SIG-M5 treated with dmso at 0.1 percent for 504 hours (cell line): ENCODE data around the gene ST3GAL3.

ENCODE experiments used
- DNase-seq: peaks from one replicate; lab custom pipeline; 2025; ENCODE audit not compliant: unreplicated experiment; lab: John Stamatoyannopoulos, UW

Gene ST3GAL3

GRCh38 chr1:43977376-43978263 is 270.3 kb downstream of the ST3GAL3 start:
- peak; percentile 4 for DNase-seq

- DNase-seq, result peak; percentile 10
These were observed 270.9 kb downstream of the ST3GAL3 start for GRCh38 chr1:43978264-43978550.

- no peak for DNase-seq
These were observed 271.4 kb downstream of the ST3GAL3 start, which contains the start of gene B4GALT2 for GRCh38 chr1:43978551-43979260. Gene B4GALT2, plus strand, starts transcription at chr1:43979210. Its CDS starts 1,951 bp downstream, at chr1:43981161.

- DNase-seq, result no peak
These were observed 271.9 kb downstream of the ST3GAL3 start for GRCh38 chr1:43979261-43979527.

GRCh38 chr1:43979528-43980254 is 272.4 kb downstream of the ST3GAL3 start:
- DNase-seq, result peak; percentile 16

GRCh38 chr1:43980255-43981134 is 273.2 kb downstream of the ST3GAL3 start:
- peak; percentile 14 for DNase-seq
